ENCODE results near the gene DAB2IP.

Gene DAB2IP

GRCh38 chr9:121651295-121652020 is at the start of gene DAB2IP:
Gene DAB2IP (plus strand): TSS chr9:121651634. CDS start chr9:121651776, 142 bp downstream.
- ChIA-PET CTCF (interaction anchor here (0.5 to 0.8 kb wide), 5 partner anchors 8 to 208 kb away, joined by 3 to 5 read pairs (median 3); no protein-coding TSS in a partner anchor), POLR2A (ENCODE audit: low non-redundant PET) (no interaction called here)
- no peak for DNase-seq (ENCODE audit: low spot score)
- peak within 1 kb of the TSS; percentile 30; the same call in 1 of the 2 replicates for H3K27ac ChIP-seq
- no peak for TF ChIP-seq CTCF (conservative IDR thresholded peaks at IDR 0.05; ENCODE audit: low read depth)

DNA sequence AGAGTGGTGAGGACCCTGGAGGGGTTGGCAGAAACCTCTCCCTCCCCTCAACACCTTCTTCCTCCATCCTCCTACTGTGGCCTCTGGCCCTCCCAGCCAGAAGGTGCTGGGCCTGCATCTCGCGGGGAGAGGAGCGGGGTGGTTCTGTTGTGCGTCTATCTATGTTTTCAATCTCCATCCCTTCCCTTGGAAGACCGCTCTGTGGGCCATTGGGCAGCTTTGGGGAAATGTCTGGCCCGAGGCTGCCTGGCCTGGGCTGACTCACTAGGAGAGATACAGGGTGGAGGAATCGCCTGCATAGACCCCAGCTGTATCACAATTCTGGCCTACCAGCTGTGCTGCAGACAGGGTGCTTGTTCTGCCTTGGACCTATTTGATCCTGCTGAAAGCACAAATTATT is 48.4 kb upstream of the DAB2IP start:
- ChIA-PET CTCF (interaction anchor here (0.7 kb wide), 1 partner anchor 666 kb away, joined by 3 read pairs; no protein-coding TSS in a partner anchor), POLR2A (ENCODE audit: low non-redundant PET) (no interaction called here)
- no peak for TF ChIP-seq CTCF (conservative IDR thresholded peaks at IDR 0.05; ENCODE audit: low read depth)
- no peak for DNase-seq (ENCODE audit: low spot score)
- no peak overlapping the region for H3K27ac ChIP-seq

- ChIA-PET POLR2A (ENCODE audit: low non-redundant PET) (no interaction called here), CTCF (interaction anchor here (0.6 kb wide), 1 partner anchor 349 kb away, joined by 3 read pairs; no protein-coding TSS in a partner anchor)
- no peak overlapping the region; the same call in 1 of the 2 replicates for H3K27ac ChIP-seq
- no peak for TF ChIP-seq CTCF (conservative IDR thresholded peaks at IDR 0.05; ENCODE audit: low read depth)
- DNase-seq (ENCODE audit: low spot score), result no peak
Measured at GRCh38 chr9:121604242-121604641, 47.2 kb upstream of the DAB2IP start.

GRCh38 chr9:121604654-121605053 is 46.8 kb upstream of the DAB2IP start:
- ChIA-PET POLR2A (ENCODE audit: low non-redundant PET) (no interaction called here), CTCF (interaction anchor here (0.6 kb wide), 2 partner anchors 349 to 1049 kb away, joined by 3 read pairs; no protein-coding TSS in a partner anchor)
- H3K27ac ChIP-seq, result no peak overlapping the region; the same call in 1 of the 2 replicates
- DNase-seq (ENCODE audit: low spot score), result no peak
- TF ChIP-seq CTCF (conservative IDR thresholded peaks at IDR 0.05; ENCODE audit: low read depth), result no peak

GRCh38 chr9:121607434-121608167 is 43.8 kb upstream of the DAB2IP start:
- H3K27ac ChIP-seq, result no peak overlapping the region
- no peak for DNase-seq (ENCODE audit: low spot score)
- ChIA-PET CTCF (interaction anchor here (0.6 kb wide), 1 partner anchor 117 kb away, joined by 3 read pairs; no protein-coding TSS in a partner anchor), POLR2A (ENCODE audit: low non-redundant PET) (no interaction called here)
- TF ChIP-seq CTCF (conservative IDR thresholded peaks at IDR 0.05; ENCODE audit: low read depth), result no peak

- POLR2A ChIA-PET (ENCODE audit: low non-redundant PET), result no interaction called here
- CTCF ChIA-PET, result no interaction called here
Measured at GRCh38 chr9:121608168-121608853, 43.1 kb upstream of the DAB2IP start.

More at GRCh38 chr9:121608168-121608853, 43.1 kb upstream of the DAB2IP start:
- no peak for DNase-seq (ENCODE audit: low spot score)
- no peak for TF ChIP-seq CTCF (conservative IDR thresholded peaks at IDR 0.05; ENCODE audit: low read depth)
- H3K27ac ChIP-seq, result no peak overlapping the region

Measured in RWPE1 (cell line).